Endothelial cell of umbilical vein (primary cell): ENCODE data around the gene GREB1. TPM values are rescaled to one million over a fixed set of nuclear protein-coding genes. Genes with fewer than 3 reads are reported as not detected.

Experiments
- BruUV-seq: library from RNA; stranded (reverse); fragments of 400-500 nt; replicated peaks from 2 replicates; lab custom pipeline; 2021; lab: Mats Ljungman, UMichigan
- CTCF ChIA-PET: fragments of 300-600, 350-600 bp; sonication (Branson Sonifier 250); formaldehyde crosslinking; loops from one replicate; lab custom pipeline; 2021; ENCODE audit warnings: antibody characterized with exemption, inconsistent platforms; lab: Charles Lee
- POLR2A ChIA-PET: fragments of 300-600, 350-600 bp; sonication (Branson Sonifier 250); formaldehyde crosslinking; loops from one replicate; lab custom pipeline; 2021; ENCODE audit warnings: antibody characterized with exemption, inconsistent platforms; lab: Charles Lee
- DNase-seq: peaks from one replicate; pipeline ENCODE4 v3.0.0-alpha.2; 2011; ENCODE audit warnings: low read depth, low spot score
- FAIRE-seq: peaks from 2 replicates; lab custom pipeline; 2011; peaks lifted over from hg19 to GRCh38; lab: Jason Lieb, UNC
- H2AFZ ChIP-seq: 2 replicates; pipeline ENCODE4 v1.6.0; 2012; ENCODE audit warnings: low read depth, low read length, control low read depth, inconsistent platforms
- H3K27ac ChIP-seq: 2 replicates; pipeline ENCODE4 v1.5.1; 2011; ENCODE audit warnings: low read depth, mild to moderate bottlenecking, control low read depth, low read length, moderate library complexity; ENCODE audit not compliant: insufficient read depth
- H3K27me3 ChIP-seq, 2 experiments: 2 replicates each; pipeline versions ENCODE4 v1.6.0 to v1.6.1; 2011; ENCODE audit warnings: low read length in 2 of 2, mixed read lengths in 1 of 2; ENCODE audit not compliant: control insufficient read depth in 2 of 2, insufficient read depth in 2 of 2
- H3K36me3 ChIP-seq, 2 experiments: 2 replicates in 1 of 2; 3 replicates in 1 of 2; pipeline ENCODE4 v1.5.1; 2011; ENCODE audit warnings: low read length in 2 of 2, mild to moderate bottlenecking in 1 of 2, moderate library complexity in 1 of 2; ENCODE audit not compliant: control insufficient read depth in 2 of 2, insufficient read depth in 2 of 2; ENCODE audit errors: extremely low read depth in 1 of 2
- H3K4me1 ChIP-seq: 3 replicates; pipeline ENCODE4 v1.5.1; 2011; ENCODE audit warnings: mild to moderate bottlenecking, low read length; ENCODE audit not compliant: control insufficient read depth, insufficient read depth; ENCODE audit errors: extremely low read depth
- H3K4me2 ChIP-seq: 2 replicates; pipeline ENCODE4 v1.6.1; 2011; ENCODE audit warnings: low read length, control low read depth, mixed read lengths; ENCODE audit not compliant: insufficient read depth
- H3K4me3 ChIP-seq, 3 experiments: fragments of 200-600 bp in 1 of 3; sonication (generic), shearing (Covaris generic) in 1 of 3; replicated peaks in 1 of 3; 2 replicates each; pipeline ENCODE4 v1.5.1; 2011 to 2016; ENCODE audit warnings: control low read depth in 3 of 3, low read length in 3 of 3, mild to moderate bottlenecking in 2 of 3, inconsistent platforms in 1 of 3, low read depth in 1 of 3, moderate library complexity in 1 of 3; ENCODE audit not compliant: insufficient read depth in 1 of 3
- H3K79me2 ChIP-seq: 2 replicates; pipeline ENCODE4 v1.6.0; 2012; ENCODE audit warnings: low read length, inconsistent platforms; ENCODE audit not compliant: control insufficient read depth, insufficient read depth
- H3K9ac ChIP-seq: replicated peaks from 2 replicates; pipeline ENCODE3; 2011; ENCODE audit warnings: low read length, control low read depth; ENCODE audit not compliant: insufficient read depth; ENCODE audit errors: extremely low read depth
- H3K9me1 ChIP-seq: replicated peaks from 3 replicates; pipeline ENCODE4 v1.6.0; 2011; ENCODE audit warnings: mild to moderate bottlenecking, low read length; ENCODE audit not compliant: control insufficient read depth, insufficient read depth; ENCODE audit errors: extremely low read depth
- H3K9me3 ChIP-seq: replicated peaks from 2 replicates; pipeline ENCODE4 v1.5.1; 2012; ENCODE audit warnings: low read length, inconsistent platforms; ENCODE audit not compliant: control insufficient read depth, insufficient read depth
- H4K20me1 ChIP-seq: replicated peaks from 2 replicates; pipeline ENCODE3; 2011; ENCODE audit warnings: mild to moderate bottlenecking, low read length; ENCODE audit not compliant: control insufficient read depth, insufficient read depth; ENCODE audit errors: extremely low read depth
- EZH2 ChIP-seq: IDR thresholded peaks from 2 replicates; pipeline ENCODE4 v1.6.1; 2012; ENCODE audit warnings: borderline replicate concordance, low read depth, mild to moderate bottlenecking, moderate library complexity, low read length, inconsistent platforms; ENCODE audit not compliant: severe bottlenecking
- FOS ChIP-seq: IDR thresholded peaks from 2 replicates; pipeline ENCODE4 v1.6.1; 2011; ENCODE audit warnings: mild to moderate bottlenecking, low read length, moderate library complexity, borderline replicate concordance; ENCODE audit not compliant: insufficient read depth
- GATA2 ChIP-seq: IDR thresholded peaks from 2 replicates; pipeline ENCODE4 v1.7.0; 2011; ENCODE audit warnings: low read depth, mild to moderate bottlenecking, moderate library complexity, mixed read lengths, low read length; ENCODE audit not compliant: insufficient read length, insufficient read depth
- JUN ChIP-seq: IDR thresholded peaks from 2 replicates; pipeline ENCODE4 v1.6.1; 2011; ENCODE audit warnings: borderline replicate concordance, low read depth; ENCODE audit not compliant: insufficient read length, insufficient read depth
- MYC ChIP-seq: IDR thresholded peaks from one replicate; pipeline ENCODE4 v1.6.1; 2011; ENCODE audit warnings: mild to moderate bottlenecking, low read depth, low read length
- POLR2A ChIP-seq: IDR thresholded peaks from 2 replicates; pipeline ENCODE4 v1.6.1; 2012; ENCODE audit warnings: low read depth, mild to moderate bottlenecking, control low read depth, low read length
- POLR2AphosphoS5 ChIP-seq: IDR thresholded peaks from 2 replicates; pipeline ENCODE4 v1.6.1; 2012; ENCODE audit warnings: low read depth, mild to moderate bottlenecking, control low read depth, low read length, moderate library complexity; ENCODE audit not compliant: insufficient read depth
- dilution Hi-C: fragments of 300-500 bp; cut with MboI; formaldehyde crosslinking; loops from one replicate; pipeline ENCODE4 v1.15.0; 2019; ENCODE audit warnings: low sequenced_read_pairs; ENCODE audit not compliant: extremely low pct_ligation_motif_present
- intact Hi-C: fragments of 100-400 bp; cut with micrococcal nuclease; formaldehyde crosslinking; loops from one replicate; pipeline ENCODE4 v1.10.0; 2022
- polyA plus RNA-seq, 4 experiments: library from polyadenylated mRNA; depleted of rRNA in 3 of 4; stranded (reverse) in 3 of 4; unstranded in 1 of 4; fragments of >200 nt; gene quantifications; 2 replicates each; pipeline versions ENCODE4 v1.2.1 to v1.2.3, GENCODE V29; 2011 to 2012; ENCODE audit warnings: missing spikeins in 1 of 4
- total RNA-seq: library from RNA; stranded (reverse); gene quantifications from 2 replicates; pipeline ENCODE4 v1.2.3, GENCODE V29; 2021
- TF ChIP-seq, protein P1 (sequence below), 2 donors: IDR thresholded peaks; 1 replicate in 1 of 2; 2 replicates in 1 of 2; pipeline ENCODE4 v1.5.1; 2011; ENCODE audit warnings: low read length in 2 of 2, mild to moderate bottlenecking in 2 of 2, moderate library complexity in 2 of 2, control low read depth in 1 of 2, inconsistent platforms in 1 of 2, low read depth in 1 of 2; ENCODE audit not compliant: insufficient read depth in 1 of 2; ENCODE audit errors: extremely low read depth in 1 of 2
- TF ChIP-seq, protein P2 (sequence below): IDR thresholded peaks from 2 replicates; pipeline ENCODE4 v1.6.1; 2011; ENCODE audit not compliant: insufficient read depth, insufficient read length

Gene GREB1
- total and polyA plus RNA-seq, 2 donors (not counting 3 experiments of a cell fraction or from before 2014, with no cell fraction given) = 0.17 to 0.58 TPM

DNA sequence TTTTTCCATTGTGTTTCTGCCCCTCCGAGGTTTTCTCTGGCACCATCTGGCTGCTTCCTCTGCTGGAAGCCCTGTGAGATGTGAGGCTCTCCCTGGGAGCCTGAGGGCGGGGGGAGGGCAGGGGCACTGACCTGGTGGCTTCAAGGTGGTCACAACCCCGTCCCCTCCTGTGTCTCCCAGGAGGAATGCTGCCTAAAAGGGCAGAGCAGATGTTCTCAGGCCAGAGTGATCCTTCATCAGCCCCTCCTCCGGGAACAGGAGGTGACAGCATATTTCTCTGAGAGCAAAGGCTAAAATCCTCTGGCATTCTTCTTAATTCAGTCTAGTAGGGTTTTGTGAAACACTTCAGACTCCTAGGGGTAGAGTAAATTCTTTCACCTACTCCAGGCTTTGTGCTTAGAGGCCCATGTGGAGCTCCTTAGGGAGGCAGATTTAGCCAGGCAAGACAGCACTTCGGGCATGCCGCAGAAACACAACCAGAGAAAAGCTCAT is 18.3 kb upstream of the GREB1 start:
- no peak for DNase-seq
- no peaks in the 10 kb centered on the region for H3K9me1 ChIP-seq
- no peak overlapping the region for H3K4me2 ChIP-seq
- no peaks in the 10 kb centered on the region for H3K9me3 ChIP-seq
- no peak overlapping the region for H3K27ac ChIP-seq
- H3K27me3 ChIP-seq = no peaks in the 10 kb centered on the region
- H4K20me1 ChIP-seq = no peaks in the 10 kb centered on the region
- ChIA-PET CTCF (no interaction called here), POLR2A (no interaction called here)
- TF ChIP-seq, protein P1, sequence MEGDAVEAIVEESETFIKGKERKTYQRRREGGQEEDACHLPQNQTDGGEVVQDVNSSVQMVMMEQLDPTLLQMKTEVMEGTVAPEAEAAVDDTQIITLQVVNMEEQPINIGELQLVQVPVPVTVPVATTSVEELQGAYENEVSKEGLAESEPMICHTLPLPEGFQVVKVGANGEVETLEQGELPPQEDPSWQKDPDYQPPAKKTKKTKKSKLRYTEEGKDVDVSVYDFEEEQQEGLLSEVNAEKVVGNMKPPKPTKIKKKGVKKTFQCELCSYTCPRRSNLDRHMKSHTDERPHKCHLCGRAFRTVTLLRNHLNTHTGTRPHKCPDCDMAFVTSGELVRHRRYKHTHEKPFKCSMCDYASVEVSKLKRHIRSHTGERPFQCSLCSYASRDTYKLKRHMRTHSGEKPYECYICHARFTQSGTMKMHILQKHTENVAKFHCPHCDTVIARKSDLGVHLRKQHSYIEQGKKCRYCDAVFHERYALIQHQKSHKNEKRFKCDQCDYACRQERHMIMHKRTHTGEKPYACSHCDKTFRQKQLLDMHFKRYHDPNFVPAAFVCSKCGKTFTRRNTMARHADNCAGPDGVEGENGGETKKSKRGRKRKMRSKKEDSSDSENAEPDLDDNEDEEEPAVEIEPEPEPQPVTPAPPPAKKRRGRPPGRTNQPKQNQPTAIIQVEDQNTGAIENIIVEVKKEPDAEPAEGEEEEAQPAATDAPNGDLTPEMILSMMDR (IDR thresholded peaks at IDR 0.05; ENCODE audit: extremely low read depth in 1 of 2, insufficient read depth in 1 of 2, low read depth in 1 of 2, low read length in 2 of 2) = no peak
- no peak for TF ChIP-seq MYC
- no peaks in the 10 kb centered on the region for H3K79me2 ChIP-seq
- no peak overlapping the region for H3K9ac ChIP-seq
- FAIRE-seq = no peak
- H3K4me3 ChIP-seq = no peak overlapping the region
- intact Hi-C loops = no loop called here
- no TSS peak for BruUV-seq
- dilution Hi-C loops = no loop called here
- no peak overlapping the region for H2AFZ ChIP-seq
- H3K36me3 ChIP-seq = no peaks in the 10 kb centered on the region
- H3K4me1 ChIP-seq = no peaks in the 10 kb centered on the region

DNA sequence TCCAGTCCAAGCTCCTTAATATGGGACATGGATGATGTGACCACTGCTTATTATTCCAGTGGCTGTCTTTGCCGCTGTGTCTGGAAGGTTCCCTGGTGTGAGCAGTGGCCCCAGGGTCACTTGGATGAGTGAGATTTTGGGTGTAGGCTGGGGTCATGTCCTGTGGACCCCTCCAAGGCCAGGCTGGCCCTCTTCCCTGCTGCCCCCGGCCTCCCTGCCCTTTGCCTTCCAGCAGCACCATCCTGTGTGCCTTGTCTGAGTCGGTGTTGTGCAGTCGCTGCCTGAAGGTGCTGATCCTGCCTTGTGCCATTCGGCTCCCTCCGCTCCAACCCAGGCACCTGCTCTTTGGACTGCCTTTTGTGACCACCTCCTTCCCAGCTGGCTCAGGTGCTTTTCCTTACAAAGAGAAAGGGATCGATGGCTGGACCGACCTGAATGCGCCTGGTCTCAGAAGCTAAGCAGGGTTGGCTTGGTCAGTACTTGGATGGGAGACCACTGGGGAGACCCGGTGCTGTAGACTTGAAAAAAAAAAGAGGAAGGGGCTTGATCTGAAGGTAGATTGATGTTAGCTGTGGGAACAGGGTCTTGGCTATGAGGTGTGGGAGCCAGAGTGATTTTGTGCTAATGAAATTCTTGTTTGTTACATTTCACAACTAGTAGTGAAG is 16.7 kb upstream of the GREB1 start:
- no peaks in the 10 kb centered on the region for H3K4me1 ChIP-seq
- H3K27me3 ChIP-seq = no peaks in the 10 kb centered on the region
- no peaks in the 10 kb centered on the region for H3K9me3 ChIP-seq
- FAIRE-seq = no peak
- H3K36me3 ChIP-seq = no peaks in the 10 kb centered on the region
- dilution Hi-C loops = no loop called here
- no peak overlapping the region for H3K4me3 ChIP-seq
- BruUV-seq = no TSS peak
- ChIA-PET CTCF (no interaction called here), POLR2A (no interaction called here)
- H4K20me1 ChIP-seq = no peaks in the 10 kb centered on the region
- no peaks in the 10 kb centered on the region for H3K9me1 ChIP-seq
- H3K79me2 ChIP-seq = no peaks in the 10 kb centered on the region
- TF ChIP-seq JUN (no peak), FOS (no peak), POLR2AphosphoS5 (no peak), EZH2 (no peak), MYC (no peak), POLR2A (no peak), GATA2 (no peak)
- TF ChIP-seq, protein P2, sequence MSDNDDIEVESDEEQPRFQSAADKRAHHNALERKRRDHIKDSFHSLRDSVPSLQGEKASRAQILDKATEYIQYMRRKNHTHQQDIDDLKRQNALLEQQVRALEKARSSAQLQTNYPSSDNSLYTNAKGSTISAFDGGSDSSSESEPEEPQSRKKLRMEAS = no peak
- TF ChIP-seq, protein P1 (IDR thresholded peaks at IDR 0.05; ENCODE audit: extremely low read depth in 1 of 2, insufficient read depth in 1 of 2, low read depth in 1 of 2, low read length in 2 of 2) = no peak
- no peak overlapping the region for H2AFZ ChIP-seq
- intact Hi-C loops = no loop called here
- H3K4me2 ChIP-seq = no peak overlapping the region
- H3K9ac ChIP-seq = no peak overlapping the region
- no peak overlapping the region for H3K27ac ChIP-seq
- no peak for DNase-seq
